ENCODE data around the gene UBE2L3.
A peak's percentile ranks its signal among the peaks of the same experiment; 100 is the strongest.

UBE2L3 gene

DNA sequence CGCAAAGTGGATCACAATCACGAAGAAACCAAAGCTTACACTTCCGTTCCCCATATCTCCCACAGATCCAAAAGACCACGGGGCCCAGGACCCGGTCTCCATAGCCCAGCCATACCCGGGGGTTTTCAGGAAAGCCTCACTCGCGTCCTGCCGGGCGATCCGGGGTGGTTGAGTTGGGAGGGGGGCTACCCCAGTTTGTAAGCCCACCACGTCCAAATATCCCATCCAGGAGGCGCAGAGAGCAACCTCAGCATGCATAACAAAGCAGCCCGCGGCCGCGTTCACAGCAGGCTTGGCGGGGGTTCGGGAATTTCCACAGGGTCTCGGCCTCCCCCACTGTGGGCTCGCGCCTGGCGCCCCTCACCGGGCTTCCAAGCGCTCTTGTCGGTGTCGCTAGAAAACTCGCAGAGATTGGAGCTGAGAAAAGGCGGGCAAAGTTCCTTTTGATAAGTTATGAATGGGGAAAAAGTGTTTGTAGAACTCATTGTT lies 84.1 kb downstream of the UBE2L3 start:
- no peaks in the 10 kb centered on the region for H3K9me3 Mint-ChIP-seq
- no peak for DNase-seq
- H3K27me3 Mint-ChIP-seq, result no peaks in the 10 kb centered on the region
- peak overlapping the region; percentile 87 for H3K4me3 Mint-ChIP-seq
- H3K27ac Mint-ChIP-seq, result peak overlapping the region; percentile 89
- H3K4me1 Mint-ChIP-seq (ENCODE audit: low read depth), result peaks cover 24% of the 10 kb centered on the region
- H3K36me3 Mint-ChIP-seq (ENCODE audit: low read depth), result peaks cover 48% of the 10 kb centered on the region

DNA sequence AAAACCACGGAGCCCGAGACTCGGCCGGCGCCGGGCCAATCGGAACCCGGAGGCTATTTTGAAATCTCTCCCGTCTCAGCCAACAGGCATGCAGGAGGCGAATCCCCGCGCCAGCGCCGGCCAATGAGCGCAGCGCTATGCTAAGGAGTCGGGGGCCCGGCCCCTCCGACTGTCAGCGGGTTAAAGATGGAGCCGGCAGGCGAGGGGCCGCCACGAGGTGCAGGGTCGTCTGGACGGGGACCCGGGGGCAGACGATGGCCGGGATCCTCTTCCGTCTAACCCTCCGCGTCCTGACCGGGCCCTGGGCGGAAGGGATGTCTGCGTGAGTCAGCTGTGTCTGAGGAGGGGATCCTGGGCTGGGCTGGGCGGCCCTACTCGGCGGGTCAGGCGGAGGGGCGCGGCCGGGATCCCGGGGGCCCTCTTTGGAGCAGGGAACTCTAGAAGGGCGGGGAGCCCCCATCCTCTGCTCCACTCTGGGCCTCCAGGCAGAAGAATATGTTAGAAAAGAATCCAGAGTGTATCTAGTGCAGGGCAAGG lies 84.6 kb downstream of the UBE2L3 start:
- H3K36me3 Mint-ChIP-seq (ENCODE audit: low read depth), result peaks cover 43% of the 10 kb centered on the region
- peaks cover 27% of the 10 kb centered on the region for H3K4me1 Mint-ChIP-seq (ENCODE audit: low read depth)
- peak overlapping the region; percentile 87 for H3K4me3 Mint-ChIP-seq
- H3K27me3 Mint-ChIP-seq, result no peaks in the 10 kb centered on the region
- H3K27ac Mint-ChIP-seq, result peak overlapping the region; percentile 89
- peak; percentile 89 for DNase-seq
- H3K9me3 Mint-ChIP-seq, result no peaks in the 10 kb centered on the region

DNA sequence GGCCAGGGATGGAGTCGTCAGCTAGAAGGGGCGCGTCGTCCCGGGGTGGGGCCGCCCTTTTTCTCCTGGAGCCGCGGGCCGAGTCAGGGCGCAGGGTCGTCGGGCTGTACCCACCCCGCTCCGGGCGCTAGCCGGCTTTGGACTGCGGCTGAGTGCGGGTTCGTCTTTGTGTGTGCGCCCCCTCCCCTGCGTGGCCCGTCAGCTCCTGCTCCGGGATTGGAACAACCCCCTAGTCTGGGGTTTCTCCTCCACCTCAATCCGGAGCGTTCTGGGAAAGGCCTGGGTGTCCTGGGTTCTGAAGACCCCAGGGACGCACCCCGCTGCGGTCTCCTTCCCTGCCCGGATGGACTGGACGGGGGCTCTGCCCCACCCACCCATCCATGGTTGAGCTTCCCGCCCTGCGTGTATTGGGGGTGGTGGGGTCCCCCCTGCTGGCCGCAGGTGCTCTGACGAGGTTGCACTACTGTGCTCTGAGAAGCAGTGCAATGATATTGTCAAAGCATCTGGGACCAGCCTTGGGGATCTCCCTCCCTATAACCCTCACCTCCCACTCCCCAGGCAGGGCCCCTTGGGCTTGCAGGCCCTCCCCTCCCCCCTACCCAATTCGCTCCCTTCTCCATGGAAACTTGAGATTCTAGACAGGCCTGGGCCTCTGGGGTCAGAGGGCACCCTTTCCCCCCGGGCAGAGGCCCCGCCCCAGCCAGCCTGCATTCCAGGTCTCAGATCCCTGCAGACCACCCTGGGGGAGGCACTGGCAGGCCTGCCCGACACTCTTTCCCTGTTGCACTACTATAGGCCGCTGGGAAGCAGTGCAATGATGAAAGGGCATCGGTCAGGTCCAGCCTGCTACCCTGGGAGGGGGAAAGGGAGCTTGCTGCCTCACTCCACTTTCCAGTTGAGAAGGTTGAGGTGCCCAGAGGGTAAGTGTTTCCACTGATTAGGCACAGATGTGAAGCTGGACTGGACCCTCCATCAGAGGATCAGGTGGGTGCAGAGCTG lies 85.3 kb downstream of the UBE2L3 start:
- H3K27me3 Mint-ChIP-seq, result no peaks in the 10 kb centered on the region
- peak; percentile 46 for DNase-seq
- H3K9me3 Mint-ChIP-seq, result no peaks in the 10 kb centered on the region
- peak overlapping the region; percentile 87 for H3K4me3 Mint-ChIP-seq
- H3K4me1 Mint-ChIP-seq (ENCODE audit: low read depth), result peaks cover 30% of the 10 kb centered on the region
- H3K36me3 Mint-ChIP-seq (ENCODE audit: low read depth), result peaks cover 39% of the 10 kb centered on the region
- H3K27ac Mint-ChIP-seq, result no peak overlapping the region

DNA sequence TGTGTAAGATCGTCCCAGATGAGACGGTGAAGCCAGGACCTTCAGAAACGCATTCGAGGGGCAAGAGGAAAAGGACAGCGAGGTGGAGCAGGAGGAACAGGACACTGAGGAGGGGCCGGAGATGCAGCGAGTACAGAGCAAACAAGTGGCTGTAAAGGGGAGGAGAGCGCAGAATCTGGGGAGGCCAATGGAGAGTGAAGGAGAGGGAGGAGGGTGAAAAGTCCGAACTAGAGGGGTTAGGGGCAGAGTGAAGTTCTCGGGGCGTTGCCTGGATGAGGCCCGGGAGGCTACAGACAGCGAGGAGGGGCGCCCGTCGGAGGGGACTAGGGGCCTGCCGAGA lies 89.5 kb downstream of the UBE2L3 start:
- peaks cover 16% of the 10 kb centered on the region for H3K4me1 Mint-ChIP-seq (ENCODE audit: low read depth)
- H3K4me3 Mint-ChIP-seq, result peak overlapping the region; percentile 37
- no peaks in the 10 kb centered on the region for H3K9me3 Mint-ChIP-seq

DNA sequence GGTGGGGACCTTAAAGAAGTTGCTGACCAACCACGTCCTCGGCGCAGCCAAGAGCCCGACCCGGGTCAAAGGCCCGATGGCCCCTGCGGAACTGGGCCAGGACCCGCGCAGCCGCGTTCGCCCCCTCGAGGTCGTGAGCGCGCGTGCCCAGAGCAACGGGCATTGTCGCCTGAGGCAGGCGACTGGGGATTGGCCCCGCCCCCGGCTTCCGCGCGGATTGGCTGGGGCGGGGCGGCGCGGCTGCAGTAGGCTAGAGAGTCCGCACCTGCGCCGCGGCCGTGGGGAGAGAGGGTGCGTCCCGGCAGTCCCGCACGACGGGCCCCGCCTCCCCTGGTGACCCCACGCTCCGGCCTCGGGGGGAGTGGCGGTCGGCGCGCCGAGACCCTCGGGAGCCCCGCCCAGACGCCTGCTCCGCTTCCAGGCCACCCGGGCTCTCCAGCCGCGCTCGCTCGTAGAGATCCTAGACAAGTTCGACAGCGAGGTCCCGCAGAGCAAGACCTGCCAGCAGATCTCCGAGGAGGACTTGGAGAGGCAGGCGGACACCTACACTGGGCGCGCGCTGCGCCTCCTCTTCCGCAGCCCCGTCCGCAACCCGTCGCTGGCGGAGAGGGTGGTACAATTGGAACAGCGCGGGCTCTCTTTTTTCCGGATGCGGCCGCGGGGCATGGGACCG lies 90.0 kb downstream of the UBE2L3 start:
- peaks cover 16% of the 10 kb centered on the region for H3K4me1 Mint-ChIP-seq (ENCODE audit: low read depth)
- no peaks in the 10 kb centered on the region for H3K27me3 Mint-ChIP-seq
- H3K36me3 Mint-ChIP-seq (ENCODE audit: low read depth), result peaks cover 7% of the 10 kb centered on the region
- H3K4me3 Mint-ChIP-seq, result peak overlapping the region; percentile 79
- no peaks in the 10 kb centered on the region for H3K9me3 Mint-ChIP-seq
- DNase-seq, result peak; percentile 85
- H3K27ac Mint-ChIP-seq, result no peak overlapping the region

More for the DNA sequence above, 89.5 kb downstream of the UBE2L3 start:
- H3K27ac Mint-ChIP-seq, result no peak overlapping the region
- H3K27me3 Mint-ChIP-seq, result no peaks in the 10 kb centered on the region
- H3K36me3 Mint-ChIP-seq (ENCODE audit: low read depth), result peaks cover 8% of the 10 kb centered on the region
- no peak for DNase-seq

DNA sequence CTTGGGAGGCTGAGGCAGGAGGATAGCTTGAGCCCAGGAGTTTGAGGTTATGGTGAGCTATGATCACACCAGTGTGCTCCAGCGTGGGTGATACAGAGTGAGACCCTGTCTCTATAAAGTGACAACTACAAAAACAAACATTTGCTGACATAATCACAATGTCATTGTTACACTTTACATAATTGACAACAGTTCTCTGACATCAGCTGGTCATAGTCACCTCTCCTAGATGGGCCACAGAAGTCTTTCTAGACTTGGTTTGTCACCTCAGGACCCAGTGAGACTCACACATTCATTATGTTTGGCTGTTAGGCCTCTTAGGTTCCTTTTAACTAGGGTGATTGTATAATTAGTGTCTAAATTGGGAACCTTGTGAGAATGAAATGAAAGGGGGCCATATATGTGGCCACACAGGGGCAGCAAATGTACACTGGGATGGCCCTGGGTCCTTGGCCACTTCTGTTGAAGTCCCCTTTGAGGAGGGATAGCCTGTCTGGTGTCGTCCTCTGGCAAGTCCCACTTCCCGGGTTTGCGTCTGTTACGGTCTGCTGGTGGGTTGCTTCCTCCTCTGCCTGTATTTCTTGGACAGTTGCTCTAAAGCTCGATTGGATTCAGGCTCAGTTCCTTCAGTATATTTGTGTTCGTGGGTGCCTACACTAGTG lies 92.5 kb downstream of the UBE2L3 start:
- H3K27me3 Mint-ChIP-seq, result no peaks in the 10 kb centered on the region
- H3K4me1 Mint-ChIP-seq (ENCODE audit: low read depth), result peaks cover 17% of the 10 kb centered on the region
- DNase-seq, result no peak
- no peaks in the 10 kb centered on the region for H3K36me3 Mint-ChIP-seq (ENCODE audit: low read depth)
- H3K27ac Mint-ChIP-seq, result no peak overlapping the region
- no peak overlapping the region for H3K4me3 Mint-ChIP-seq
- no peaks in the 10 kb centered on the region for H3K9me3 Mint-ChIP-seq

DNA sequence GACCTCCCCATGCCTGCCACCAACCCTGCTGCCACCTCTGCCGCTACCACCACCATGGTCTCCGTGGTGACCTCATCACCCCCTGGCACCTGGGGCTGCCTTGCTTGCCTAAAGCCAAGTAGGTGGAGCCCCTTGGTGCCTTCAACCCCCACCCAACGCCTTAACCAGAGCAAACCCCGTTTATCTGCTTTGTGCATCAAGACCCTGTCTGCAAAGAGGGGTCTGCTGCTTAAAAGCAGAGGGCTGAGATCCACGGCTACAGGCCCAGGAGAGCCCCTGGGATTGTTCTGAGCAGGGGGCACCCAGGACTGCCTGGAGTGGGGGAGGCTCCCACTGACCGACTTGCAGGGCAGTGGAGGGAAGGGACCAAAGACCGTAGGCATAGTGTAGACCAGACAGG lies 93.4 kb downstream of the UBE2L3 start:
- DNase-seq, result no peak
- H3K4me1 Mint-ChIP-seq (ENCODE audit: low read depth), result peaks cover 24% of the 10 kb centered on the region
- H3K4me3 Mint-ChIP-seq, result no peak overlapping the region
- H3K27ac Mint-ChIP-seq, result no peak overlapping the region
- H3K9me3 Mint-ChIP-seq, result no peaks in the 10 kb centered on the region
- no peaks in the 10 kb centered on the region for H3K27me3 Mint-ChIP-seq
- H3K36me3 Mint-ChIP-seq (ENCODE audit: low read depth), result peaks cover under 1% of the 10 kb centered on the region

DNA sequence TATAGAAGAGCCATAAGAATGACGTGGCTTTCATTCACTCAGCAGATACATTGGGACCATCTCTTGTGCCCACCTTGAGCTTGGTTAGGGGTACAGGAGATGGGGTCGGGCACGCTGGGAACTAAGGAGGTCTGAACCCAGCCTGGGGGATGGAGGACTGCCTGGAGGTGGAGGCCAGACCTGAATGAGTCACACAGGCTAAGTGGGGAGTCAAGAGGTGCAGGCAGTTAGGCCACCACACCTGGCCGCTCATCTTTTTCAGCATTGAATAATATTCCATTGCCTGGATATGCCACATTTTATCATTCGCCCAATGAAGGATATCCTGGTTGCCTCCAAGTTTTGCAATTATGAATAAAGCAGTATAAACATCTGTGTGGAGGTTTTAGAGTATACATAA lies 94.5 kb downstream of the UBE2L3 start:
- Mint-ChIP-seq H3K27me3 (no peaks in the 10 kb centered on the region), H3K9me3 (no peaks in the 10 kb centered on the region), H3K4me1 (ENCODE audit: low read depth) (peaks cover 23% of the 10 kb centered on the region), H3K27ac (no peak overlapping the region), H3K36me3 (ENCODE audit: low read depth) (peaks cover 9% of the 10 kb centered on the region), H3K4me3 (no peak overlapping the region)
- no peak for DNase-seq

DNA sequence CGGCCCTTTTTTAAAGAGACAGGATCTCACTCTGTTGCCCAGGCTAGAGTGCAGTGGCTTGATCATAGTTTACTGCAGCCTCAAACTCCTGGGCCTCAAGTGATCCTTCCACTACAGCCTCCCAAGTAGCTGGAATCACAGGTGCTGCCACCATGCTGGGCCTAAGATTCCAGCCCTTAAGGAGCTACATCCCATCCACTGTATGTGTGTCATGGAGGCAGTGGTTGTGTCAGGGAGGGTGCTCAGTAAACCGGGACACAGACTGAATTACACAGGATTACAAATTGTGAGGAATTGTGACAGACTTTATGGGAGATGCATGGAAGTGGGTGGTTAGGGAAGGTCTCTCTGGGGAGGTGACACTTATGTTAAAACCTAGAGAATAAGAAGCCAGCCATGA lies 96.2 kb downstream of the UBE2L3 start:
- Mint-ChIP-seq H3K9me3 (no peaks in the 10 kb centered on the region), H3K27ac (peak overlapping the region; percentile 15), H3K36me3 (ENCODE audit: low read depth) (peaks cover 9% of the 10 kb centered on the region), H3K4me1 (ENCODE audit: low read depth) (peaks cover 26% of the 10 kb centered on the region), H3K4me3 (no peak overlapping the region), H3K27me3 (no peaks in the 10 kb centered on the region)
- DNase-seq, result no peak

DNA sequence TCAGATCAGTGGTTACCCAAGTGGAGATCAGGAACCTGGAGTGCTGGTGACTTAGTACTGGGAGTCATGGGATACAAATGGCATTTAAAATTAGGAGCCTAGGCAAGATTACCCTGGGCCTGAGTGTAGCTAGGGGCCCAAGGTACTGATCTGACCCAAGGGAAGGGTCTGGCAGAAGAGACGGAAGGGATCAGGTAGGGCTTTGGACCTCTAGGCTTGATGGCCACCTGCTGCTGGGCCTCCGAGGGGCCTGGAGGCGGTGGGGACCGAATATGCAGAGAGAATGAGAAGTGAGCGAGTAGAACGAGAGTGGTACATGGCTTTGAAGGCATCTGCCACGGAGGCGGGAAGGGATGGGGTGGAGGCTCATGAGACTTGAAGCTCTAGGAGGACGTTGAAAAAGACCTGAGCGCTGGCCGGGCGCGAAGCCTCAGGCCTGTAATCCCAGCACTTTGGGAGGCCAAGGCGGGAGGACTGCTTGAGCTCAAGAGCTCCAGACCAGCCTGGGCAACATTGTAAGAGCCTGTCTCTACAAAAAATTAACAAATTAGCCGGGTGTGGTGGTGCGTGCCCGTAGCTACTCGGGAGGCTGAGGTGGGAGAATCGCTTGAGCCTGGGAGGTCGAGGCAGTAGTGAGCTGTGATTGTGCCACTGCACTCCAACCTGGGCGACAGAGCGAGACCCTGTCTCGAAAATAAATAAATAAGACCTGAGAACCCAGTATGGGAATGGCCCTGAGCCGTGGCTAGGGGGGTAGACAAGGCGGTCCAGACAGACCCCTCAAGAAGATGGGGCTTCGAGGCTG lies 97.7 kb downstream of the UBE2L3 start:
- no peak for DNase-seq
- Mint-ChIP-seq H3K4me3 (peak overlapping the region; percentile 100), H3K27me3 (no peaks in the 10 kb centered on the region), H3K27ac (peak overlapping the region; percentile 99), H3K9me3 (no peaks in the 10 kb centered on the region), H3K36me3 (ENCODE audit: low read depth) (peaks cover 19% of the 10 kb centered on the region), H3K4me1 (ENCODE audit: low read depth) (peaks cover 33% of the 10 kb centered on the region)

DNA sequence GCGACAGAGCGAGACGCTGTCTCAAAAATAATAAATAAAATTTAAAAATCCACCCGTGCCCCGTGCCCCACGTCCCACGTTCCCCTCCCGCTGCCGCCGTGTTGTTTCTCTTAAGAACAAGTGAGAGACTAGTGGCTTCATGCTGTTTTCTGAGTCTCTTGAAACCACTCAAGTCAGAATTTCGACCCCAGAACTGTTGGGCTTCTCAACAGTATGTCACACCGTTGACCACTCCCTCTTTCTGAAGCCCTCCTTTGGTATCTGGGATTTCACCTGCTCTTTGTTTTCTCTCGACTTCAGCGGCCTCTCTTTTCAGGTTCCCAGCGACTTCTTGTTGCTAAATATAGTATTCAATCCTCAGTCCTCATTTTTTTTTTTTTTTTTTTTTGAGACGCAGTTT lies 99.3 kb downstream of the UBE2L3 start:
- Mint-ChIP-seq H3K9me3 (no peaks in the 10 kb centered on the region), H3K36me3 (ENCODE audit: low read depth) (peaks cover 35% of the 10 kb centered on the region), H3K27me3 (no peaks in the 10 kb centered on the region), H3K4me3 (peak overlapping the region; percentile 100), H3K4me1 (ENCODE audit: low read depth) (peaks cover 34% of the 10 kb centered on the region), H3K27ac (peak overlapping the region; percentile 99)
- DNase-seq, result no peak

DNA sequence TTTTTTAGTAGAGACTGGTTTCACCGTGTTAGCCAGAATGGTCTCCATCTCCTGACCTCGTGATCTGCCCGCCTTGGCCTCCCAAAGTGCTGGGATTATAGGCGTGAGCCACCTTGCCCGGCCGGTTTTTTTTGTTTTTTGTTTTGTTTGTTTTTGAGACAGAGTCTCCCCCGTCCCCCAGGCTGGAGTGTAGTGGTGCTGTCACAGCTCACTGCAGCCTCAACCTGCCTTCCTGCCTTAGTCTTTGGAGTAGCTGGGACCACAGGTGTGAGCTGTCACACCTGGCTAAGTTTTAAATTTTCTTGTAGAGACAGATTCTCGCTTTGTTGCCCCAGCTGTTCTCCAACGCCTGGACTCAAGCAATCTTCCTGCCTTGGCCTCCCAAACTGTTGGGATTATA lies 101.5 kb downstream of the UBE2L3 start:
- no peak overlapping the region for H3K27ac Mint-ChIP-seq
- H3K9me3 Mint-ChIP-seq, result no peaks in the 10 kb centered on the region
- H3K4me3 Mint-ChIP-seq, result no peak overlapping the region
- DNase-seq, result no peak
- peaks cover 57% of the 10 kb centered on the region for H3K36me3 Mint-ChIP-seq (ENCODE audit: low read depth)
- H3K4me1 Mint-ChIP-seq (ENCODE audit: low read depth), result peaks cover 34% of the 10 kb centered on the region
- H3K27me3 Mint-ChIP-seq, result no peaks in the 10 kb centered on the region

DNA sequence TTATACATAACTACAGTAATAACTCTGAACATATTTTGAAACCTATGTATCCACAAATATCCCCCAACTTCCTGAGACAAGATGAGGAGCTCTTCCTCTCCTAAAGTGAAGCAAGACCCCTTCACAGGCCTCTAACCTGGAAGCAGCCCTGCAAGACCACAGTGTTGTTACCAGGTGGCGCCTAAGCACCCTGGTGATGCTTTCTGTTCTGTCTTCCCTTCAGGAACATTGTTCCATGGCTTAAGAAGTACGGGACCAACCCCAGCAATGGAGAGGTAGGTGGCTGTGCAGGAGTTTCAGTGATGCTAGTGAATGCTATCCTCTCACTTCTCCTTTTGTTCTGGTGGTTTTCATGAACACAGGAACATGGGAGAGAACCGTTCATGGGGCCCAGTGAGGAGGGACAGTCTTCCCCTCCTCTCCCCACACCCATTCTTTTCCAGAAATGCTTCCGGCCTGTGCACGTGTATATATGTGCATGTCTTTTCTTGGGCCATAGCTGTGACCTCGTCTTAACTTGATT lies 104.7 kb downstream of the UBE2L3 start:
- no peaks in the 10 kb centered on the region for H3K27me3 Mint-ChIP-seq
- H3K4me3 Mint-ChIP-seq, result no peak overlapping the region
- peaks cover 18% of the 10 kb centered on the region for H3K4me1 Mint-ChIP-seq (ENCODE audit: low read depth)
- peaks cover 78% of the 10 kb centered on the region for H3K36me3 Mint-ChIP-seq (ENCODE audit: low read depth)
- no peak overlapping the region for H3K27ac Mint-ChIP-seq
- DNase-seq, result no peak
- no peaks in the 10 kb centered on the region for H3K9me3 Mint-ChIP-seq
